Lung (tissue), 12 donors: Measurements from ENCODE around the gene PCSK5. TPM values are rescaled to one million over a fixed set of nuclear protein-coding genes. Genes with fewer than 3 reads are reported as not detected.

Experiments
- ATAC-seq: fragments of 200-7000 bp; cut with Tn5 transposase; one replicate; pipeline ENCODE4 v1.9.1; 2020; ENCODE audit warnings: moderate number of reproducible peaks; ENCODE audit not compliant: insufficient read depth, low FRiP score
- DNase-seq, 3 donors: peaks; one replicate each; pipeline ENCODE4 v3.0.0-alpha.2; 2013 to 2017
- H3K27ac ChIP-seq, 2 donors: one replicate each; pipeline ENCODE4 v1.5.1; 2013; ENCODE audit warnings: mild to moderate bottlenecking in 2 of 2, moderate library complexity in 2 of 2, control low read depth in 1 of 2, inconsistent platforms in 1 of 2, low read depth in 1 of 2, low read length in 1 of 2
- H3K27me3 ChIP-seq, 3 donors: one replicate each; pipeline ENCODE4 v1.5.1; 2013; ENCODE audit warnings: low read length in 2 of 3; ENCODE audit not compliant: control insufficient read depth in 3 of 3, insufficient read depth in 3 of 3
- H3K36me3 ChIP-seq, 4 donors: one replicate each; pipeline ENCODE4 v1.5.1; 2013; ENCODE audit warnings: low read length in 4 of 4, mild to moderate bottlenecking in 1 of 4, moderate library complexity in 1 of 4; ENCODE audit not compliant: control insufficient read depth in 4 of 4, insufficient read depth in 4 of 4
- H3K4me1 ChIP-seq, 5 donors: one replicate each; pipeline ENCODE4 v1.5.1; 2013; ENCODE audit warnings: low read length in 5 of 5, mild to moderate bottlenecking in 2 of 5, moderate library complexity in 1 of 5; ENCODE audit not compliant: control insufficient read depth in 5 of 5, insufficient read depth in 5 of 5
- H3K4me3 ChIP-seq: one replicate; pipeline ENCODE4 v1.5.1; 2013; ENCODE audit warnings: mild to moderate bottlenecking, control low read depth, moderate library complexity
- H3K9ac ChIP-seq, 2 donors: one replicate each; pipeline ENCODE4 v1.5.1; 2013; ENCODE audit warnings: low read length in 2 of 2, control low read depth in 1 of 2; ENCODE audit not compliant: insufficient read depth in 1 of 2
- H3K9me3 ChIP-seq, 4 donors: one replicate each; pipeline ENCODE4 v1.5.1; 2013; ENCODE audit warnings: low read length in 3 of 4, mild to moderate bottlenecking in 1 of 4, moderate library complexity in 1 of 4; ENCODE audit not compliant: control insufficient read depth in 4 of 4, insufficient read depth in 3 of 4
- CTCF ChIP-seq: IDR thresholded peaks from 2 replicates; pipeline ENCODE4 v1.5.1; 2012; ENCODE audit warnings: mild to moderate bottlenecking; ENCODE audit errors: control extremely low read depth, extremely low read depth
- WGBS, 2 donors: extraction: QIAGEN DNeasy Blood & Tissue Kit; methylation state at CpG; one replicate each; pipeline ENCODE4 v1.1.7; 2013; 5-methylcytosine and 5-hydroxymethylcytosine counted together
- polyA plus RNA-seq, 2 donors: library from polyadenylated mRNA; stranded (reverse); fragments of 200-250 nt; gene quantifications; one replicate each; pipeline ENCODE4 v1.2.1, GENCODE V29; 2013
- total RNA-seq, 2 donors: library from RNA; depleted of rRNA in 1 of 2; stranded (reverse); fragments of >200 nt in 1 of 2; gene quantifications; one replicate each; pipeline ENCODE4 v1.2.1, GENCODE V29; 2014 to 2021
- donor health status: control.
- donor health status: control.
- donor health status: Bipolar disorder and iron deficiency.
- donor health status: healthy.
- donor health status: DM: yes; HTN: yes; CAD: no.

PCSK5 gene
- total and polyA plus RNA-seq, 4 donors: 1.9 to 28.2 (median 13.6) TPM

- Histone ChIP-seq H3K27ac (no peak overlapping the region), H3K9ac (no peak overlapping the region), H3K27me3 (no peaks in the 10 kb centered on the region), H3K4me3 (no peak overlapping the region), H3K4me1 (peaks cover 0 to 12% (median 7%) of the 10 kb centered on the region in 5 donors), H3K9me3 (no peaks in the 10 kb centered on the region), H3K36me3 (no peaks in the 10 kb centered on the region)
- WGBS, 2 donors: 61 to 89% methylated on average over 3 of the region's 3 CpGs
- no peak for TF ChIP-seq CTCF
- ATAC-seq: no peak
- no peak for DNase-seq
Measured at GRCh38 chr9:76267284-76267652, 376.8 kb downstream of the PCSK5 start.

GRCh38 chr9:76269789-76270188 is 379.3 kb downstream of the PCSK5 start:
- peak in 2 of 3 donors; percentile 55 to 76 for DNase-seq
- H3K4me1 ChIP-seq: peaks cover 0 to 12% (median 7%) of the 10 kb centered on the region in 5 donors
- H3K27ac ChIP-seq: no peak overlapping the region

GRCh38 chr9:76271755-76272154 is 381.3 kb downstream of the PCSK5 start:
- DNase-seq (no peak), ATAC-seq (no peak)
- Histone ChIP-seq H3K4me3 (no peak overlapping the region), H3K36me3 (no peaks in the 10 kb centered on the region), H3K27ac (no peak overlapping the region), H3K9ac (no peak overlapping the region), H3K27me3 (no peaks in the 10 kb centered on the region), H3K9me3 (no peaks in the 10 kb centered on the region), H3K4me1 (peaks cover 0 to 12% (median 3%) of the 10 kb centered on the region in 5 donors)
- TF ChIP-seq CTCF: no peak
- 89 to 94% methylated on average over 1 of the region's 1 CpG for WGBS, 2 donors

More at GRCh38 chr9:76269789-76270188, 379.3 kb downstream of the PCSK5 start:
- H3K4me3 ChIP-seq: no peak overlapping the region
- no peak overlapping the region for H3K9ac ChIP-seq
- 43 to 74% methylated on average over 2 of the region's 2 CpGs for WGBS, 2 donors
- TF ChIP-seq CTCF: no peak
- no peaks in the 10 kb centered on the region for H3K27me3 ChIP-seq
- H3K36me3 ChIP-seq: no peaks in the 10 kb centered on the region
- ATAC-seq: no peak
- H3K9me3 ChIP-seq: no peaks in the 10 kb centered on the region

GRCh38 chr9:76289042-76289441 is 398.6 kb downstream of the PCSK5 start:
- no peak overlapping the region for H3K9ac ChIP-seq
- peaks cover 0 to 16% (median 0%) of the 10 kb centered on the region in 5 donors for H3K4me1 ChIP-seq
- TF ChIP-seq CTCF: no peak
- no peak for ATAC-seq
- no peaks in the 10 kb centered on the region for H3K9me3 ChIP-seq
- H3K27ac ChIP-seq: no peak overlapping the region
- H3K36me3 ChIP-seq: no peaks in the 10 kb centered on the region
- H3K27me3 ChIP-seq: no peaks in the 10 kb centered on the region
- no peak overlapping the region for H3K4me3 ChIP-seq
- 81 to 87% methylated on average over 7 of the region's 7 CpGs for WGBS, 2 donors
- peak in 2 of 3 donors; percentile 52 to 65 for DNase-seq
